Stomach (tissue), 4 donors: ENCODE data around the gene TBC1D1.

Experiments used
- CTCF ChIP-seq, 7 experiments: fragments of 450-650 bp in 4 of 7; fragments of 200-600 bp in 3 of 7; sonication (generic) in 3 of 7; IDR thresholded peaks; one replicate each; pipeline ENCODE4 v1.5.1; 2016 to 2019; ENCODE audit warnings: antibody characterized with exemption in 7 of 7, control low read depth in 2 of 7, mild to moderate bottlenecking in 1 of 7
- EP300 ChIP-seq: sonication (generic); formaldehyde crosslinking; IDR thresholded peaks from one replicate; pipeline ENCODE4 v1.6.1; 2017; ENCODE audit warnings: antibody characterized with exemption
- POLR2A ChIP-seq, 4 donors: fragments of 450-650 bp; IDR thresholded peaks; one replicate each; pipeline ENCODE4 v1.6.1; 2016; ENCODE audit warnings: antibody characterized with exemption in 4 of 4, control low read depth in 2 of 4, mild to moderate bottlenecking in 1 of 4, moderate library complexity in 1 of 4
- POLR2AphosphoS5 ChIP-seq, 3 donors: sonication (generic); formaldehyde crosslinking; IDR thresholded peaks; one replicate each; pipeline ENCODE4 v1.6.1; 2016; ENCODE audit warnings: antibody characterized with exemption in 3 of 3

GRCh38 chr4:37847311-37847884 is 43.5 kb upstream of the TBC1D1 start:
- TF ChIP-seq CTCF (IDR thresholded peaks at IDR 0.05) (no peak), POLR2A (IDR thresholded peaks at IDR 0.05) (no peak), POLR2AphosphoS5 (IDR thresholded peaks at IDR 0.05) (no peak), EP300 (no peak)
